Retinal pigment epithelial cell (primary cell): ENCODE results near the gene TNFRSF1B.

Experiments
- DNase-seq: peaks from one replicate; pipeline ENCODE4 v3.0.0-alpha.2; 2010; ENCODE audit warnings: low read depth
- H3K4me3 ChIP-seq: 2 replicates; pipeline ENCODE4 v1.5.1; 2011; ENCODE audit warnings: mild to moderate bottlenecking, low read length, control low read depth, moderate library complexity
- CTCF ChIP-seq: conservative IDR thresholded peaks from 2 replicates; pipeline ENCODE4 v1.5.1; 2011; ENCODE audit warnings: low read depth, low read length, control low read depth, inconsistent platforms

The TNFRSF1B gene

DNA sequence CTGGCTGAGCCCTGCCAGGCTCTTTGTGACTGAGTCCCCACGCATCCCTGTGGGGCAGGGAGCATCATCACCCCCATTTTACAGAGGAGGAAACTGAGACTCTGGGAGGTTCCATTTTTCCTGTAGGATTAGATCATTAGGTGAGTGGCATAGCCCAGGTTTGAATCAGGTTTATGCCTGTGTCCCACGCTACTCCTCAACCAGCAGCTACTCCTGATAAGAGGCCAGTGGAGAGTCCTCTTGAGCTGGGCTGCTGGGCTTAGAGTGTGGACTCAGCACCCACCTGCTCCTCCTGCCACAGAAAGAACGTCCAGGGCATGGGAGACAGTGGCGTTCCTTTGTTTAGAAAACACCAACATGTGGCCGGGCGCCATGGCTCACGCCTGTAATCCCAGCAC is 30.7 kb downstream of the TNFRSF1B start:
- TF ChIP-seq CTCF = no peak
- DNase-seq = no peak
- no peak overlapping the region for H3K4me3 ChIP-seq

DNA sequence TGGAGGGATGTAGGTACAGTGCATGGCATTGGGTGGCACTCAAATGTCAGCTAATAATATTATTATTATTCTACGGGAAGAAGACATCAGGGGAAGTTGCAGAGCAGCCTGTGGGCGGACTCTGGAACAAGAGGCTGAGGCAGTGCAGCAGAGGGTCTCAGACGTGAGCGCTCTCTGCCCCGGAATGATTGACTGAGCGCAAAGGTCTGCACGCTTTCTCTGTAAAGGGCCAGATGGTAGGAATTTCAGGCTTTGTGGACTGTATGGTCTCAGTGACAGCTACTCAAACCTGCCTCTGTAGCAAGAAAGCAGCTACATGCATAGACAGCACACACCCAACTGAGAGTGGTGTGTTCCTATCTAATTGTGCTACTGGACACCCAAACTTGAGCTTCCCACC is 33.4 kb downstream of the TNFRSF1B start:
- no peak for TF ChIP-seq CTCF
- DNase-seq = no peak
- H3K4me3 ChIP-seq = no peak overlapping the region

DNA sequence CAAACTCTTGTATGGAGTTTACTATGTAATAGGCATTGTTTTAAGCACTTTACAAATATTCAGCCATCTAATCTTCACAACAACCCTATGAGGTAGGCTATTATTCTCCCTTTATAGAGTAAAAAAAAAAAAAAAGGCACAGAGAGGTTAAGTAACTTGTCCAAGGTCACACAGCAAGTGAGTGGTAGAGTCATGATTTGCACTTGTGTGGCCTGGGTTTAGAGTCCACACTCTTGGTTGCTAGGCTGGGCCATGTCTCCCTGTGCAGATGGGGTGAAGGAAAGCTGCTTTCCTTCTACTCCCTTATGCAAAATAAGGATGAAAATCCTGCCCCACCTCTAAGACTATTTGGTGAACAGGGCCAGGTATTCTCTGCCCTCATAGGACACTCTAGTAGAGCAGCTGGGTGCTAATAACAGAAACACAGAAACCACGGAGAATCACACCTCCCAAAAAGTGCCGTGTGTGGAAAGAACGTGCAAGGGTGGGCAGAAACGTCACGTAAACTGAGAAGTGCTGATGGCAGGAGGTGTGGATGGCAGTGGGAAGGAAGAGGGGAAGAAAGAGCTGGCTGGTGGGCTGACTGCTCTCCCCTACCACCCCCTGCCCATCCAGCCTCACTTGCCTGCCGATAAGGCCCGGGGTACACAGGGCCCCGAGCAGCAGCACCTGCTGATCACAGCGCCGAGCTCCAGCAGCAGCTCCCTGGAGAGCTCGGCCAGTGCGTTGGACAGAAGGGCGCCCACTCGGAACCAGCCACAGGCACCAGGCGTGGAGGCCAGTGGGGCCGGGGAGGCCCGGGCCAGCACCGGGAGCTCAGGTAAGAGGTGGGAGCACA is 34.8 kb downstream of the TNFRSF1B start:
- TF ChIP-seq CTCF = no peak
- no peak for DNase-seq
- no peak overlapping the region for H3K4me3 ChIP-seq

DNA sequence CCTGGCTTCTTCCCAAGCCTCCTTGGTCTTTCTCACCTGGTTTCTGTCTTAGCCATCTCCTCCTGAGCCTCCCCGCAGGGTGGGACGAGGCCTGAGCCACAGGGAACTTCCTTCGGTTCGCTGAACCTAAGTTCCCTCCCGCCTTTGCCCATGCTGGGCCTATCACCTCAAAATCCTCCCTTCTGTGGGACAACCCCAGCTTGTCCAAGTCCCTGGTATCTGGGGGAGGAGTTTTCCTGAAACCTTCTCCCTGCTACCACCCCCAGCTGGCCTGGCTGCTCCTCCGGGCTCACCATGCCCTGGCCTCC is 35.4 kb downstream of the TNFRSF1B start:
- no peak for TF ChIP-seq CTCF

GRCh38 chr1:12202577-12202976 is 35.8 kb downstream of the TNFRSF1B start:
- no peak for DNase-seq
- H3K4me3 ChIP-seq = no peak overlapping the region
- TF ChIP-seq CTCF = no peak

More for the DNA sequence above, 35.4 kb downstream of the TNFRSF1B start:
- no peak overlapping the region for H3K4me3 ChIP-seq
- DNase-seq = no peak

- DNase-seq = no peak
- TF ChIP-seq CTCF = no peak
- no peak overlapping the region for H3K4me3 ChIP-seq
Observed at GRCh38 chr1:12203216-12204007, 36.6 kb downstream of the TNFRSF1B start.

GRCh38 chr1:12204140-12204539 is 37.3 kb downstream of the TNFRSF1B start:
- no peak overlapping the region for H3K4me3 ChIP-seq
- no peak for DNase-seq
- TF ChIP-seq CTCF = no peak
